Activated CD8-positive, alpha-beta T cell treated with anti-CD3 and anti-CD28 coated beads, Interleukin-2, amount 10 ng/mL, durations not matched to agents 7 days and 5 days (primary cell): ENCODE measurements around the gene TACC3. TPM values are rescaled to one million over a fixed set of nuclear protein-coding genes. Genes with fewer than 3 reads are reported as not detected.

ENCODE experiments used
- ATAC-seq: fragments of 150-1000 bp; cut with Tn5 transposase; one replicate; pipeline ENCODE4 v1.10.0; 2021; ENCODE audit warnings: moderate library complexity
- CTCF ChIA-PET: fragments of 350-600 bp; sonication (Branson Sonifier 250); formaldehyde crosslinking; loops from one replicate; lab custom pipeline; 2021; ENCODE audit warnings: antibody characterized with exemption; lab: Charles Lee
- POLR2A ChIA-PET: fragments of 350-600 bp; sonication (Branson Sonifier 250); formaldehyde crosslinking; loops from one replicate; lab custom pipeline; 2021; ENCODE audit warnings: antibody characterized with exemption; lab: Charles Lee
- DNase-seq: peaks from one replicate; pipeline ENCODE4 v3.0.0-alpha.2; 2020
- H3K27ac Mint-ChIP-seq: one replicate; pipeline ENCODE4 v1.8.0; 2021; ENCODE audit warnings: mild to moderate bottlenecking, mixed read lengths
- H3K27me3 Mint-ChIP-seq: one replicate; pipeline ENCODE4 v1.8.0; 2021; ENCODE audit warnings: low read depth, mixed read lengths
- H3K36me3 Mint-ChIP-seq: one replicate; pipeline ENCODE4 v1.8.0; 2021; ENCODE audit warnings: low read depth, mixed read lengths
- H3K4me1 Mint-ChIP-seq: one replicate; pipeline ENCODE4 v1.8.0; 2021; ENCODE audit warnings: low read depth, mixed read lengths
- H3K4me3 Mint-ChIP-seq: one replicate; pipeline ENCODE4 v1.8.0; 2021; ENCODE audit warnings: mild to moderate bottlenecking, mixed read lengths
- H3K9me3 Mint-ChIP-seq: one replicate; pipeline ENCODE4 v1.8.0; 2022; ENCODE audit warnings: mixed read lengths; ENCODE audit not compliant: insufficient read depth
- total RNA-seq, 2 experiments: library from RNA; stranded (reverse); gene quantifications; one replicate each; pipeline ENCODE4 v1.2.3, GENCODE V29; 2021

The TACC3 gene
- total RNA-seq, 2 experiments from 2014 or later: 284 to 311 TPM

DNA sequence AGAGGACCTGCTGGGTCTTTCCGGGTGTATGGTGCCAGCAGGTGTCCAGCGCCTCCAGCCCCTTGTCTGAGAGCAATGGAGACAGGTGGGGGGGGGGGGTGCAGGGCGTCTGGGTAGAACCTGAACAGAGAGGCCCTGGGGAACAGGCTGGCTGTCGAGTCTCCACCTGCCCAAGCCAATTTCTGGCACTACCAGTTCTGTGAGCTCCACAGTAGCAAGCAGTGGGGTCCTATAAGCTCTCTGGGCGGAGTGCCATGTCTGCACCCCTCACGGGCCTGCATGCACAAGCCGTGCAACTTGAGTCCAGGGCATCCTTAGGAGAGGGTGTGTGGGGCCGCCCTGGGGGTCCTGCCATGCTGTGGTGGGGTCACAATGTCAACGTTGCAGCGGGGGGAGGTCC lies 61.7 kb downstream of the TACC3 start:
- Mint-ChIP-seq H3K27me3 (no peaks in the 10 kb centered on the region), H3K9me3 (no peaks in the 10 kb centered on the region), H3K36me3 (no peaks in the 10 kb centered on the region), H3K4me1 (no peaks in the 10 kb centered on the region), H3K4me3 (no peak overlapping the region), H3K27ac (no peak overlapping the region)
- DNase-seq (no peak), ATAC-seq (no peak)
- CTCF ChIA-PET: interaction anchor here (1.0 kb wide), 1 partner anchor 35 kb away, joined by 3 read pairs; no protein-coding TSS in a partner anchor
- POLR2A ChIA-PET: interaction anchor here (0.6 to 0.7 kb wide), 2 partner anchors 70 to 858 kb away, joined by 3 read pairs; no protein-coding TSS in a partner anchor

DNA sequence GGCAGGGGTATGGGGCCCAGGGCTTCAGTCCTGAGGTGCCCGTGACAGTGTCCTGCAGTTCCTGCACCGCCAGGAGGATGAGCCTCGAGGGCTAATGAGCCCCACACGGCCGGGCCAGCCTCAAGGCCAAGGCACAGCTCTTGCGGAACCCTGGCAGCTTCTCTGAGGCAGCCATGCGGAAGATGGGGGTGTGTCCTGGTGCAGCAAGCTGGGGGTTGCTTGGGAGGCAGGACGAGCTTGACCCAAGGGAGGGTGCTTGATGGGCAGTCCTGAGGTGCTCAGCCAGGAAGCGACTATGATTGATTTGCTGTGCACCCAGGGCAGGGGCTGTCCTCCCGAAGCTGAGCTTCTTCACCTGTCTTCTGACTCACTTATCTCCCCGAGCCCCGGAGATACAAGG lies 62.6 kb downstream of the TACC3 start:
- ATAC-seq (no peak), DNase-seq (no peak)
- POLR2A ChIA-PET: no interaction called here
- CTCF ChIA-PET: interaction anchor here (1.0 kb wide), 1 partner anchor 36 kb away, joined by 3 read pairs; no protein-coding TSS in a partner anchor
- Mint-ChIP-seq H3K4me3 (no peak overlapping the region), H3K4me1 (no peaks in the 10 kb centered on the region), H3K36me3 (no peaks in the 10 kb centered on the region), H3K27ac (no peak overlapping the region), H3K9me3 (no peaks in the 10 kb centered on the region), H3K27me3 (no peaks in the 10 kb centered on the region)

DNA sequence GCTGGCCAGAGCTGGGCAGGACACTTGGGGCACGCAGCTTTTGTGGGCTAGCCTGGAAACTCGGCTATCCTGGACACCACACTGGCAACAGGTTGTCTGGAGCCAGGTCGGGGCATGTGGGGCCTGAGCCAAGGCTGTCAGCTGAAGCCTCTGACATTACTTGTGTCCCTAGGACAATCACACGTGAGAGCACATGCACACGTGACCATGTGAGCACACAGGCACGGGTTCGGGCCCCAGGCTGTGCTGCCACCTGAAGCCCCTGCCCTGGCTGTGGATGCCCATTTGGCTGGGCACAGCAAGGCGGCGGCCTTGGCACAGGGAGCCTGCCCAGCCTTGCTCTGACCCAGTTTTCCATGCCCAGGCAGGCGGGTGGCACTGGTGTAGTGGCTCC lies 63.1 kb downstream of the TACC3 start:
- no peaks in the 10 kb centered on the region for H3K36me3 Mint-ChIP-seq
- no peak overlapping the region for H3K27ac Mint-ChIP-seq
- H3K9me3 Mint-ChIP-seq: no peaks in the 10 kb centered on the region
- ChIA-PET POLR2A (no interaction called here), CTCF (no interaction called here)
- no peak overlapping the region for H3K4me3 Mint-ChIP-seq
- ATAC-seq (no peak), DNase-seq (no peak)
- no peaks in the 10 kb centered on the region for H3K27me3 Mint-ChIP-seq
- no peaks in the 10 kb centered on the region for H3K4me1 Mint-ChIP-seq

DNA sequence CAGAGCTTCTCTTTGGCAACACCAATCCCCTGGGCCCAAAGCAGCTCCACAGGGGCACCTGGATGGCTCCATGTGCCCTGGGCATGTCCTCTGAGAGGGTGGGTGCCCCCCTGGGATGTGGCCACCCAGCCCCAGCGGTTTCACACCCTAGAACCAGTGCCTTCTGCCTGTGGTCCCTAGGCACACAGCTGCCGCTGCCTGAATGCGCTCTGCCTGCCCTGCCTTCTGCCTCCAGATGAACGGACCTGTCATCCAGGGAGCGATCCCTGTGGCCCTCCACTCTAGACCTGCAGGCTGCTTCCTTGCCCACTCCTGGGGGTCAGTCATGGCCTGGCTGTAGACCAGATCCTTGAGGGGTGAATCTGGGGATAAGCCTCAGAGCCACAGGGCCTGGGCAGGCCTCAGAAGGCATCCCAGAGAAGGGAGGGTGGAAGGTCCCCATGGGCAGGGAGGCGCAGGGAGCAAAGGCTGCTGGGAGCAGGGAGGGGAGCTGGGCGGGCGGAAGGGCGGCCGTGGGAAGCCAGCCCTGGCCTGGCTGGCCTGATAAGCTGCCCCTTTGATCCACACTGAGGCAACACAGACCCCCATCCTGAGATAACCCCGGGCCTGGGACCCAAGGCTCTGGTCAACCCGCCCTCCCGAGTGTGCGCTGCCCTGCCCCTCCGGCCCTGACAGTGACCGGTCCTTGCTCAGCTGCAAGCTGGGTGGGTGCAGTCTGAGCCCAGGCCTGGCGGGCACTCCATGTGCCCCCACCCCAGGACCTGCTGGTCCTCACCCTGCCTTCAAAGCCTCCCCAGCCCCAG lies 63.7 kb downstream of the TACC3 start:
- POLR2A ChIA-PET: no interaction called here
- CTCF ChIA-PET: no interaction called here

DNA sequence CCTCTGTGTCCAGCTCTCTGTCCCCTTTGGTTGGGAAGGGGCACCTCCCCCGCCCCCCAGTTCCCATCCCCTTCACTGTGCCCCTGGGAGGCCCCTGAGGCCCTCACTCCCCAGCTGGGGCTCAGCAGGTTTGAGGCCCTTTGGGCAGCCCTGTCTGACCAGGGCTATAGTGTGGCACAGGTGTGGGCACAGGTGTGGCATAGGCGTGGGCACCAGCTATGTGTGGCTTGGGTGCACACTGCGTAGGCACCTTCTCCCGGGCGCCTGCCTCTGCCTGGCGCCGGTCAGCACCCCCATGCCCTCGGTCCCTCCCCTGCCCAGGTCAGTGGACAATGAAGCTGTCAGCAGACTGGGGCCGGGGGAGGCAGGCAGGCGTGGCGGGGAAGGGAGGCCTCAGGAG lies 64.3 kb downstream of the TACC3 start:
- H3K4me1 Mint-ChIP-seq: no peaks in the 10 kb centered on the region
- H3K27me3 Mint-ChIP-seq: no peaks in the 10 kb centered on the region
- no peak overlapping the region for H3K4me3 Mint-ChIP-seq
- ChIA-PET CTCF (no interaction called here), POLR2A (no interaction called here)
- ATAC-seq (no peak), DNase-seq (no peak)
- no peak overlapping the region for H3K27ac Mint-ChIP-seq
- no peaks in the 10 kb centered on the region for H3K36me3 Mint-ChIP-seq
- H3K9me3 Mint-ChIP-seq: no peaks in the 10 kb centered on the region

More for the DNA sequence above, 63.7 kb downstream of the TACC3 start:
- H3K9me3 Mint-ChIP-seq: no peaks in the 10 kb centered on the region
- no peaks in the 10 kb centered on the region for H3K36me3 Mint-ChIP-seq
- H3K27me3 Mint-ChIP-seq: no peaks in the 10 kb centered on the region
- no peaks in the 10 kb centered on the region for H3K4me1 Mint-ChIP-seq
- DNase-seq (no peak), ATAC-seq (no peak)
- no peak overlapping the region for H3K27ac Mint-ChIP-seq
- H3K4me3 Mint-ChIP-seq: no peak overlapping the region

DNA sequence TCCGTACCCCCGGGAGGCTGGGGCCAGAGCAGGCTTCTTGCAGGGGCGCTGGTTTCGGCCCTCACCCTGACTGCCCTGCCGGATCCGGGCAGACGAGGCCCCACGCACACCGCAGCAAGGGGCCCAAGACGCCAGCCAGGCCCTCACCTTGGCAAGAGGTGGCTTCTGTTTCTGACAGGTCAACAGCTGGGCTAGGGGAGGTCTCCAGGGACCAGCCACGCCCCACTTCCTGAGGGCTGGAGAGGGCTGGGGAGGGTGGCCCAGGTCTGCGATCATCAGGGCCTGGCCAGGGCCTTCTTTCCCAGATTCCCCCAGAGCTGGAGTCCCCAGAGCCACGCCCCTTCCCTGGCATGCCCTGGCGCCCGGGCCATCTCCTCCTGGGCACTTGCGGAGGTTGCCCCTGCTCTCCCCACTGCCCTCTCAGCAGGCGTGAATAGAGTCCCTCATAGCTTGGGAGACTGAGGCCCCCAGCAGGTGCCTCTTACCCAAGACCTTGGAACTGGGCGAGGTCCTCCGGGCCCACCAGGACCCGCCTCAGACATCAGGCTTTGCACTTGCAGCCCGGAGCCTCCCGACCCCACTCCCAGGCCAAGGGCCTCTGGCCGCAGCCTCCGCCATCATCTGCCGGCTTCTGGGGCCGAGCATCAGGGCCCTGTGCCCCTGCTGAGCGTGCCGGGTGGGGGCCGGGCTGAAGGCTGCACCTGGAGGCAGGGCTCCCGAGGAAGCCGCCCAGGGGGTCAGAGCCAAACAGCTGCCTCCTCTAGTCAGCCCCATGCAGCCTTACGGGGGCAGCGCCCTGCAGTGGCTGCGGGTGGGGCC lies 65.4 kb downstream of the TACC3 start:
- ChIA-PET POLR2A (no interaction called here), CTCF (no interaction called here)
- H3K27me3 Mint-ChIP-seq: peaks cover 3% of the 10 kb centered on the region
- no peaks in the 10 kb centered on the region for H3K9me3 Mint-ChIP-seq
- no peaks in the 10 kb centered on the region for H3K4me1 Mint-ChIP-seq
- no peaks in the 10 kb centered on the region for H3K36me3 Mint-ChIP-seq
- H3K27ac Mint-ChIP-seq: no peak overlapping the region
- no peak overlapping the region for H3K4me3 Mint-ChIP-seq
- DNase-seq (no peak), ATAC-seq (no peak)

DNA sequence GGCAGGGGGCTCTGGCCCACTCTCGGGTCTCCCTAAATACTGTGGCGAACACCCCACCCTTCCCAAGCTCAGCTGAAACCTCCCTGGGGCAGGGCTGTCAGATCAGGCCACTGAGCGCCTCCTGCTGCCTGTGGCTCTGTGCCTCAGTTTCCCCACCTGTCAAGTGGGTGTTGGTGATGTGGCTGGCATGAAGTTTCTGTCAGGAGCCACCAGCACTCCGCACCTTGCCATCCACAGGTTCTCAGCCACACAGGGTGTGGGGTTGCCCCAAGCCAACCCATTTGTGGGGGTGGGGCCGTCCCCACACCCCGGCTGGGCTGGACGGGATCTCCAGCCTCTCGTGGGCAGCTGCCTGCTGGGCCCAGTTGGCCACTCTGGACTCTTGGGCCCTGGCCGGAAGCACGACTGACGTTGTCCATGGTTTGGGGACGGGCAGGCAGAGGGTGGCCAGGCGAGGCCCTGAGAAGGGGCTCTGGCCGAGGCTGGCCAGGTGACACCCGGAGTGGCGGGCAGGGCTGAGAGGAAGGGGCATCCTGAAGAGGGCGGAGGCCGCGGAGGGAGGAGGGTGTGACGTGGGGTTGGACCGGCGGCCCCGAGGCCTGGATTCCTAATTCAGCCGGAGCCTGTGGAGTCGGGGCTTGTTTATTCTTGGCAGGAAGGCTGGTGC lies 66.2 kb downstream of the TACC3 start:
- no peaks in the 10 kb centered on the region for H3K4me1 Mint-ChIP-seq
- H3K27me3 Mint-ChIP-seq: peaks cover 5% of the 10 kb centered on the region
- H3K4me3 Mint-ChIP-seq: no peak overlapping the region
- ChIA-PET CTCF (no interaction called here), POLR2A (no interaction called here)
- no peak overlapping the region for H3K27ac Mint-ChIP-seq
- no peak for ATAC-seq
- no peaks in the 10 kb centered on the region for H3K9me3 Mint-ChIP-seq
- no peaks in the 10 kb centered on the region for H3K36me3 Mint-ChIP-seq
- no peak for DNase-seq

DNA sequence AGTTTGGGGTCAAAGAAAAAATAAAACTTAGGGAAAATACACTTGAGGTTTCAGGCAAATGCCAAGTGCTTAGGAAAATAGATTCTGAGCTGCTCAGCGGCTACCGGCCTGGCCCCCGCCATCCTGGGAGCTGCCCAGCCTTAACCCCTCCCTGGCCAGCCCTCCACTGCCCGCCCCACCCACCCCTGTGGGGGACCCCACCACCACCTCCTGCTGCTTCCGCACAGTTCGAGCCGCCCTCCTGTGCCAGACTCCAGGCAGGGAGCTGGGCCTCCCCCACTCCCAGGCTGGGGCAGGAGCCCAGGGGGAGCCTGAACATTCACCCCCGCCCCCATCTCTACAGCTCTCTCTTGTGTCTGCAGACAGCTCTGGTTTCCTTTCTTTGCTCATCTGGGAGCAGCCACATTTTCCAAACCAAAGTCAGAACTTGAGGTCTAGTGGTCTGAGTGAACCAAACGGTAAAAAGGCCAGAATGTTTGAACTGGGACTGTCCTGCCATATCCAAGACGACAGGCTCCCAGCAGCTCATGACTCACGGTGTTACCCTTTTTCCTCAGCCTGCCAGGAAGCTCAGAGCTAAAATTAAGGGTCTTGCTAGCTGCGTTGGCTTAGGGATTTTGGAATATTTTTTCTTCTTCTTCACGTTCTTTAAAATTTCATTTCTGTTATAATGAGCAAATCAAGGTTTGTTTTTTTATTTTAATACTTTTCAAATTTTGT lies 67.1 kb downstream of the TACC3 start:
- POLR2A ChIA-PET: interaction anchor here (0.7 kb wide), 1 partner anchor 11 kb away, joined by 3 read pairs; no protein-coding TSS in a partner anchor
- H3K27ac Mint-ChIP-seq: no peak overlapping the region
- CTCF ChIA-PET: interaction anchor here (0.7 kb wide), 1 partner anchor 21 kb away, joined by 3 read pairs; no protein-coding TSS in a partner anchor
- no peak for DNase-seq
- ATAC-seq: no peak
- H3K9me3 Mint-ChIP-seq: no peaks in the 10 kb centered on the region
- H3K36me3 Mint-ChIP-seq: no peaks in the 10 kb centered on the region
- H3K27me3 Mint-ChIP-seq: peaks cover 5% of the 10 kb centered on the region
- H3K4me3 Mint-ChIP-seq: no peak overlapping the region
- no peaks in the 10 kb centered on the region for H3K4me1 Mint-ChIP-seq

DNA sequence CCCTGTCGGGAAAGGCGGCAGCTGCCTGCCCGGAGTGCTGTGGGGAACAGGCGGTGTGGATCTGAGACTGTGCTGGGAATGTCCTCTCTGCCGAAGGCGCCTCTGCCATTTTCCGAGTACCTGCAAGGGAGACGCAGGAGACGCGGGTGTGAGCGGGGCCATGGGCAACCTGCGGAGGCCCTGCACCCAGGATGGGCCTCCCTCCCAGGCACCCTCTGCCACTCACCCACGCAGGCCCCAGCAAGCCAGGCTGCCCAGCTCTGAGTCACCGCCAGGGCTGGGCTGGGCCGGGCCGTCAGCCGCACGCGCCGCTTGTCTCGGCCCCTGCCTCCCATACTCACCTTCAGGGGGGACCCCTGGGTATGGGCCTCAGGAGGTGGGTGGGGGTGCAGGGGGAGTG lies 68.2 kb downstream of the TACC3 start:
- Mint-ChIP-seq H3K27ac (no peak overlapping the region), H3K9me3 (no peaks in the 10 kb centered on the region), H3K4me1 (no peaks in the 10 kb centered on the region), H3K4me3 (no peak overlapping the region), H3K27me3 (peaks cover 5% of the 10 kb centered on the region), H3K36me3 (no peaks in the 10 kb centered on the region)
- no peak for ATAC-seq
- CTCF ChIA-PET: no interaction called here
- no peak for DNase-seq
- POLR2A ChIA-PET: no interaction called here

DNA sequence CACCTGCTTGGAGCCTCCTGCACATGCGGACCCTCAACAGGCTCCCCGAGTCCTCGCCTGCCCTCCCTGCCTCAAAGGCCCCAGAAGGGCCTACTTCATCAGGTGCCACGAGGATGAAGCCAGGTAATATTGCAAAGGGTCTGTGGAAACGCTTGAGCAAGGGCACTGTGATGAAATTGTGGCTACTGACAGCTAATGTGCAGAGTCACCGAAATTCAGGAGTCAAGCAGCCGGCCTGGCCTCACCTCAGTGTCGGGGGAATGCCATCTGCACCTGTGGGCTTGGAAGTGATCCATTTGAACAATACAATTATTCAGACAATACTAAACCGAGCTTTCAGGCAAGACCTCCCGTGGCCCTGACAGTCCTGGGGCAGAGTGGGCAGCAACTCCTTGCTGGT lies 68.7 kb downstream of the TACC3 start:
- no peaks in the 10 kb centered on the region for H3K9me3 Mint-ChIP-seq
- H3K36me3 Mint-ChIP-seq: no peaks in the 10 kb centered on the region
- H3K4me1 Mint-ChIP-seq: no peaks in the 10 kb centered on the region
- no peak for ATAC-seq
- POLR2A ChIA-PET: no interaction called here
- H3K27me3 Mint-ChIP-seq: peaks cover 5% of the 10 kb centered on the region
- DNase-seq: no peak
- no peak overlapping the region for H3K4me3 Mint-ChIP-seq
- CTCF ChIA-PET: no interaction called here
- no peak overlapping the region for H3K27ac Mint-ChIP-seq

DNA sequence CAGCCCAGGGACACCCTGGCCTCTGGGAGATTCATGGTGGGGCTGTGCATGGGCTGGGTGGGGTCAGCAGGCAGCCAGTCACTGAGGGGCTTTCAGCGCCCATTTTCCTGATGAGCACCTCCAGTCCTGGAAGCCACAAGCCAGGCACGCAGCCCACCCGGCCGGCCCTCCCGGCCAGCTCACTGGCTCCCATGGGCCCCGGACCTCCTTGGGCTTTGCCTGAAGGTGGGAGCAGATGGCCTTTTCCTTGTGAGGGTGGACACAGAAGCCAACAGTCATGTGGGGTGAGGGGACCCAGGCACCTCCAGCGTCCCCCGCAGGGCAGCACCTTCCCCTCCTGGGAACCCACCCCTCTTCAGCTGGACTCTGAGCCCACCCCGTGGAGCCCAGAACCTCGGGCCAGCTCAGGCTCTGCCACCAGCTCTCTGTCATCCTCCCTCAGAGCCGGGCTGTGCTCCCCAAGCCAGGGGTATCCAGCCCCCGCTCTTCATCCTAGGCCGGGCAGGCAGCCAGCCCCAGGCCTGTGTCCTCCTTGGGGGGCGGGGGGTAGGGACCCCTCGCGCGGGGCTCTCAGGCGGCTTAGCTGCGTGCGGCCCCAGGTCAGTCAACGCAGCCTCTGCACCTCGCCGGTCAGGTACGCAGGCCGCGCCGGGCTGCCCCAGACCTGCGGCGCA lies 71.0 kb downstream of the TACC3 start:
- peaks cover 16% of the 10 kb centered on the region for H3K27me3 Mint-ChIP-seq
- no peak for DNase-seq
- no peak for ATAC-seq
- POLR2A ChIA-PET: interaction anchor here (1.1 kb wide), 1 partner anchor 15 kb away, joined by 3 read pairs; no protein-coding TSS in a partner anchor
- H3K36me3 Mint-ChIP-seq: no peaks in the 10 kb centered on the region
- CTCF ChIA-PET: interaction anchor here (1.0 kb wide), 1 partner anchor 44 kb away, joined by 3 read pairs; no protein-coding TSS in a partner anchor
- peak overlapping the region; percentile 18 for H3K4me3 Mint-ChIP-seq
- H3K27ac Mint-ChIP-seq: no peak overlapping the region
- H3K9me3 Mint-ChIP-seq: no peaks in the 10 kb centered on the region
- no peaks in the 10 kb centered on the region for H3K4me1 Mint-ChIP-seq
